Trophoblast cell (in vitro differentiated cells and primary cell): ENCODE results near the gene TEPSIN.

Experiments used
- DNase-seq, 2 donors: peaks; one replicate each; pipeline ENCODE4 v3.0.0-alpha.2; 2016
- H2AFZ ChIP-seq: 2 replicates; pipeline ENCODE4 v1.6.1; 2013; ENCODE audit warnings: low read length, moderate library complexity, mild to moderate bottlenecking; ENCODE audit not compliant: insufficient read depth, poor library complexity
- H2AK5ac ChIP-seq: 2 replicates; pipeline ENCODE4 v1.6.1; 2013; ENCODE audit warnings: mild to moderate bottlenecking, low read length
- H2BK120ac ChIP-seq: 2 replicates; pipeline ENCODE4 v1.6.1; 2013; ENCODE audit warnings: low read length, mild to moderate bottlenecking, moderate library complexity; ENCODE audit not compliant: insufficient read depth, poor library complexity
- H2BK12ac ChIP-seq: 2 replicates; pipeline ENCODE4 v1.6.1; 2013; ENCODE audit warnings: mild to moderate bottlenecking, low read length, moderate library complexity
- H2BK5ac ChIP-seq: 2 replicates; pipeline ENCODE4 v1.6.1; 2013; ENCODE audit warnings: low read length, low read depth, moderate library complexity, mild to moderate bottlenecking; ENCODE audit not compliant: poor library complexity
- H3K14ac ChIP-seq: 2 replicates; pipeline ENCODE4 v1.6.1; 2013; ENCODE audit warnings: mild to moderate bottlenecking, low read length
- H3K18ac ChIP-seq: 2 replicates; pipeline ENCODE4 v1.6.1; 2013; ENCODE audit warnings: mild to moderate bottlenecking, low read length
- H3K23ac ChIP-seq: 2 replicates; pipeline ENCODE4 v1.6.1; 2013; ENCODE audit warnings: low read length
- H3K27ac ChIP-seq: 2 replicates; pipeline ENCODE4 v1.5.1; 2013; ENCODE audit warnings: low read depth, mild to moderate bottlenecking, inconsistent platforms, low read length, moderate library complexity
- H3K27me3 ChIP-seq: 2 replicates; pipeline ENCODE4 v1.6.1; 2013; ENCODE audit warnings: inconsistent platforms, mild to moderate bottlenecking, low read length, moderate library complexity; ENCODE audit not compliant: insufficient read depth
- H3K36me3 ChIP-seq, 2 experiments: 1 replicate in 1 of 2; 2 replicates in 1 of 2; pipeline ENCODE4 v1.6.1; 2013; ENCODE audit warnings: low read length in 2 of 2, mild to moderate bottlenecking in 2 of 2, moderate library complexity in 1 of 2; ENCODE audit not compliant: insufficient read depth in 2 of 2, control insufficient read depth in 1 of 2
- H3K4ac ChIP-seq: 2 replicates; pipeline ENCODE4 v1.6.1; 2013; ENCODE audit warnings: low read depth, mild to moderate bottlenecking, low read length, moderate library complexity
- H3K4me1 ChIP-seq, 2 experiments: 1 replicate in 1 of 2; 2 replicates in 1 of 2; pipeline ENCODE4 v1.6.1; 2013; ENCODE audit warnings: low read length in 2 of 2, mild to moderate bottlenecking in 2 of 2, moderate library complexity in 1 of 2; ENCODE audit not compliant: insufficient read depth in 2 of 2, control insufficient read depth in 1 of 2
- H3K4me2 ChIP-seq: 2 replicates; pipeline ENCODE4 v1.6.1; 2013; ENCODE audit warnings: inconsistent platforms, mild to moderate bottlenecking, low read length, moderate library complexity
- H3K4me3 ChIP-seq: 2 replicates; pipeline ENCODE4 v1.5.1; 2013; ENCODE audit warnings: mild to moderate bottlenecking, low read depth, low read length, inconsistent platforms
- H3K79me1 ChIP-seq: one replicate; pipeline ENCODE4 v1.6.1; 2013; ENCODE audit warnings: low read length
- H3K79me2 ChIP-seq: 2 replicates; pipeline ENCODE4 v1.6.1; 2013; ENCODE audit warnings: low read length, mild to moderate bottlenecking; ENCODE audit not compliant: control insufficient read depth, insufficient read depth, poor library complexity
- H3K9ac ChIP-seq: 2 replicates; pipeline ENCODE4 v1.6.1; 2013; ENCODE audit warnings: mild to moderate bottlenecking, low read length
- H3K9me3 ChIP-seq: 2 replicates; pipeline ENCODE4 v1.6.1; 2013; ENCODE audit warnings: low read depth, mild to moderate bottlenecking, control low read depth, inconsistent platforms, low read length; ENCODE audit not compliant: insufficient read depth
- H4K12ac ChIP-seq: 2 replicates; pipeline ENCODE4 v1.6.1; 2013; ENCODE audit warnings: low read depth, mild to moderate bottlenecking, low read length, moderate library complexity
- H4K8ac ChIP-seq: 2 replicates; pipeline ENCODE4 v1.6.1; 2013; ENCODE audit warnings: low read depth, mild to moderate bottlenecking, low read length, moderate library complexity
- H4K91ac ChIP-seq: one replicate; pipeline ENCODE4 v1.6.1; 2013; ENCODE audit warnings: low read depth, mild to moderate bottlenecking, low read length, moderate library complexity
- WGBS: extraction: QIAGEN DNeasy Blood & Tissue Kit; methylation state at CpG from one replicate; pipeline ENCODE4 v1.1.7; 2013; ENCODE audit warnings: missing lambda C conversion rate; ENCODE audit not compliant: insufficient read length, insufficient coverage; ENCODE audit errors: extremely low coverage; 5-methylcytosine and 5-hydroxymethylcytosine counted together

The TEPSIN gene

DNA sequence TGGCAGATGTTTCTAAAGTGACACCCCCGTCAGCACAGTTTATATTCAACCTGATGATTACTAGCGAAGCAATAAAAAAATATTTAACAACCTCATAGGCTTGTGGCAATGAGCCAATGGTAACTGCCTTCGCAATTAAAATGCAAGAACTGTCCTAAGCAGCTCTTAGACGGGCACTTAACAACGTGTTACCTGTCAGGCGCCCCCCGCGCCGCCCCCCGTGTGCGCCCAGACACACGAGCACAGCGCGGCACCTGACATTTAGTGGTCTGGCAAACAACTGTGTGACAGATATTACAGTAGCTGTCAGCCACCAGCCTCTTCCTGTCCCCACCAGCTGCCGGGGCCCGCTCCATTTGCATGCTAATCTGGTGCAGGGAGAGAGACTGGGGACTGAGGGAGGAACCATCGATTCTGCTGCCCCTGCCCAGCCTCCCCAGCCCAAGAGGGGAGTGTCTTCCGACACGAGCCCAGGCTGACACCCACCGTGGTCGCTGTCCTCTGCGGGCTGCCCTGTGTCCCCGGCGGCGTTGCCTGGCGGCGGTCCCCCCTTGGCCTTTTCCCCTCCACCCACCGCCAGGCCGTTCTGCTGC, 12.9 kb upstream of the TEPSIN start:
- H3K27ac ChIP-seq = no peak overlapping the region
- no peak overlapping the region for H3K4ac ChIP-seq
- WGBS = no CpG with 5 or more reads among the region's 29 CpGs
- no peak overlapping the region for H4K8ac ChIP-seq
- no peak overlapping the region for H2AK5ac ChIP-seq
- peaks cover 0 to 2% of the 10 kb centered on the region in 2 experiments for H3K4me1 ChIP-seq
- no peaks in the 10 kb centered on the region for H3K27me3 ChIP-seq
- no peak overlapping the region for H3K18ac ChIP-seq
- H2AFZ ChIP-seq = no peak overlapping the region
- no peak for DNase-seq
- no peak overlapping the region for H2BK5ac ChIP-seq
- H3K14ac ChIP-seq = no peak overlapping the region
- peaks cover 7% of the 10 kb centered on the region for H3K9me3 ChIP-seq
- H3K79me2 ChIP-seq = no peaks in the 10 kb centered on the region
- no peak overlapping the region for H3K4me3 ChIP-seq
- H2BK12ac ChIP-seq = no peak overlapping the region
- no peak overlapping the region for H4K91ac ChIP-seq
- no peak overlapping the region for H3K9ac ChIP-seq
- H3K23ac ChIP-seq = no peak overlapping the region
- H2BK120ac ChIP-seq = no peak overlapping the region
- no peaks in the 10 kb centered on the region for H3K79me1 ChIP-seq
- no peak overlapping the region for H3K4me2 ChIP-seq
- H4K12ac ChIP-seq = no peak overlapping the region
- H3K36me3 ChIP-seq = peaks cover 29 to 45% of the 10 kb centered on the region in 2 experiments

DNA sequence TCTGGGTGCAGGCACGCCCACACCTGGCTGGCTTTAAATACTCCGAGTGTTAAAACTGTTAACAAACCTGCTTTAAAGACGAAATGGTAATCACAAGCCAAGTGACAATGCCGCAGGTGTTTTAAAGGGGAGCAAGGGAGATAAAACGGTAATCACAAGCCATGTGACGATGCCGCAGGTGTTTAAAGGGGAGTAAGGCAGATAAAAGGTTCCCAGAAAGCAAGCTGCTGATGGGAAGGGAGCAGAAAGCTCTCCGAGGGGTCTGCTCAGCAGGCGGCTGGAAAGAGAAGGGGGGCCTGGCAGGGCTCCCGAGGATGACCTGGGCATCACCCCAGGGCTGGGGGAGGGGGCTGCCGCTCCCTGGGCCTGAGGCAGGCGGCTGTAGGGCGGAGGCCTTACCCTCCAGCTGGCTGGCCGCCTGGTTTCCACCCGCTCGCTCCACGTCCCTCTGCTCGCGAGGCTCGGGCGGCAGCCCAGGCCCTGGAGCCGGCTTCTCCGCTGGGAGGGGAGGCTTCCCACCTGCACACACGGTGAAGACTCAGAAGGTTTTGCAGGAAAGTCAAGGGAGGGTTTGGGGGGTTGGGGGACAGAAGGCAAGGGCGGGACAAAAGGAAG, 12.3 kb upstream of the TEPSIN start:
- no peaks in the 10 kb centered on the region for H3K27me3 ChIP-seq
- H2BK120ac ChIP-seq = no peak overlapping the region
- H3K9me3 ChIP-seq = peaks cover 7% of the 10 kb centered on the region
- no peak overlapping the region for H4K12ac ChIP-seq
- H3K4me1 ChIP-seq = peaks cover 0 to 2% of the 10 kb centered on the region in 2 experiments
- no peak overlapping the region for H4K8ac ChIP-seq
- no peak overlapping the region for H3K4ac ChIP-seq
- H2AFZ ChIP-seq = no peak overlapping the region
- no CpG with 5 or more reads among the region's 25 CpGs for WGBS
- no peak overlapping the region for H3K9ac ChIP-seq
- H3K79me1 ChIP-seq = no peaks in the 10 kb centered on the region
- no peak overlapping the region for H2AK5ac ChIP-seq
- no peaks in the 10 kb centered on the region for H3K79me2 ChIP-seq
- peaks cover 31 to 43% of the 10 kb centered on the region in 2 experiments for H3K36me3 ChIP-seq
- H3K14ac ChIP-seq = no peak overlapping the region
- H2BK12ac ChIP-seq = no peak overlapping the region
- no peak overlapping the region for H3K23ac ChIP-seq
- no peak overlapping the region for H3K4me3 ChIP-seq
- H4K91ac ChIP-seq = no peak overlapping the region
- no peak overlapping the region for H3K27ac ChIP-seq
- H2BK5ac ChIP-seq = no peak overlapping the region
- H3K4me2 ChIP-seq = no peak overlapping the region
- H3K18ac ChIP-seq = no peak overlapping the region
- no peak for DNase-seq

DNA sequence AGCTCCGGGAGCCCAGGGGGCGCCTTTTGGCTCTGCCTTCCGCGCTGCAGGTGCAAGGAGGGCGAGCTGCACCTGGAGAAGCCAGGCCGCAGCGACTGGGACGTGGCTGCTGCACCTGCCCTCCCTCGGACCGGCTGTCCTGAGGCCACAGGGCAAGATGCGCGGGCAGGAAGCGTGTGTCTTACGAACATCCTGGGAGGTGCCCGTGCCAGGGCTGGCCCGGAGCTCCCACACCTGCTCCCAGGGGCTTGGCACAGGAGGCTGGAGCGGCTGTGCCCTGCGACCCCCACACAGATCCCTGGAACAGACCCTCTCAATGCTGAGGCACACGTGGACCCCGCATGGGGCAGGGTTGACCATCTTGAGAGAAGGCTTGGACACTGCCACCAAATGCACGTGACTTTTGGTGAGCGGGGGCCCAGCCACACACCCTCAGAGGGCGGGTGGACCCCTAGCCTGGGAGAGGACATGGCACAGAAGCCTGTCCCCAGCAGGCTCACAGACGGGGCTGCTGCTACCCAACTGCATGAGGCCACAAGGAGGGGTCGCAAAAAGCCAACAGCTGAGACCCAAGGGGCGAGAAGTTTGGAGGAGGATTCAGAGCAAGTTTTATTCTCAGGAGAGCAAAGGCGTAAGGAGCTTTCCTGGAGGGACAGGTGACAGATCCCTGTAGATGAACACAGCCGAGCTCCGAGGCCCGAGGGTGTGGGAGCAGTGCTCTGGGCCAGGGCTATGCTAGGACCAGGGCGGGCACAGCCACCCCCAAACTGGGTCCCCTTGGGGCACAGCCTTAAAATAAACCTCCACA, 11.6 kb upstream of the TEPSIN start:
- peaks cover 0 to 2% of the 10 kb centered on the region in 2 experiments for H3K4me1 ChIP-seq
- H3K79me2 ChIP-seq = no peaks in the 10 kb centered on the region
- no peak overlapping the region for H3K14ac ChIP-seq
- no peak overlapping the region for H2BK120ac ChIP-seq
- no peak overlapping the region for H3K27ac ChIP-seq
- no peaks in the 10 kb centered on the region for H3K79me1 ChIP-seq
- no peak overlapping the region for H3K4me2 ChIP-seq
- H3K36me3 ChIP-seq = peaks cover 34 to 46% of the 10 kb centered on the region in 2 experiments
- H3K9ac ChIP-seq = no peak overlapping the region
- H4K12ac ChIP-seq = no peak overlapping the region
- no peak overlapping the region for H3K23ac ChIP-seq
- H2AK5ac ChIP-seq = no peak overlapping the region
- no peak overlapping the region for H3K18ac ChIP-seq
- H3K9me3 ChIP-seq = peaks cover 7% of the 10 kb centered on the region
- no peak overlapping the region for H3K4me3 ChIP-seq
- no CpG with 5 or more reads among the region's 31 CpGs for WGBS
- no peak overlapping the region for H3K4ac ChIP-seq
- no peak for DNase-seq
- no peak overlapping the region for H2BK5ac ChIP-seq
- H4K8ac ChIP-seq = no peak overlapping the region
- no peak overlapping the region for H2BK12ac ChIP-seq
- no peaks in the 10 kb centered on the region for H3K27me3 ChIP-seq
- H4K91ac ChIP-seq = no peak overlapping the region
- H2AFZ ChIP-seq = no peak overlapping the region

DNA sequence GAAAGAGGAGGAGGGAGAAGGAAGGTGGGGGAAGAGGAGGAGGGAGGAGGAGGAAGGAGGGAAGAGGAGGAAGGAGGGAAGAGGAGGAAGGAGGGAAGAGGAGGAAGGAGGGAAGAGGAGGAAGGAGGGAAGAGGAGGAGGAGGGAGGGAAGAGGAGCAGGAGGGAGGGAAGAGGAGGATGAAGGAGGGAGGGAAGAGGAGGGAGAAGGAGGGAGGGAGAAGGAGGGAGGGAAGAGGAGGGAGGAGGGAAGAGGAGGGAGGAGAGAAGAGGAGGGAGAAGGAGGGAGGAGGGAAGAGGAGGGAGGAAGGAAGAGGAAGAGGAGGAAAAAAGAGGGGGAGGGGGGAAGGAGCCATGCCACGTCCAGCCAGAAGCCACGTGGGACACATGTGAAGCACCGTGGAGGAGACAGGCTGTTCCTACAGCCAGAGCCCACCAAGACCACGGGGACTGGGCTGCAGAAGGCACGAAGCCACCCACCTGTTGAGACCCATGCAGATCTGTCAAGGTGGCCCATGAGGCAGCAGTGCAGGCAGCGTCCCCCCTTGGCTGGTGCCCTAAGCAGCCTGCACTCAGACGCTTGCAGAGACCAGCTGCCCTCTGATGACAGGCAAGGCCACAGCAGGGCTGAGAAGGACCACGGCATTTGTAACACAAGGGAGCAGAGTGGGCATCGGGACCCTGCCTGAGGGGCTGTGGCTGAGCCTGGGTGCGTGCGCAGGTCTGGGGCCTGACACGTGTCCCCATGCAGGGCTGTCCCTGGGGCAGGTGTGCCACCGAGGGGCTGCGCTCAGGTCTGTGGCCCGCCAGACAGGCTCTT, 10.6 kb upstream of the TEPSIN start:
- no peak overlapping the region for H4K91ac ChIP-seq
- H3K9ac ChIP-seq = no peak overlapping the region
- H2AFZ ChIP-seq = no peak overlapping the region
- H3K27ac ChIP-seq = no peak overlapping the region
- DNase-seq = no peak
- no peak overlapping the region for H2BK5ac ChIP-seq
- H2BK12ac ChIP-seq = no peak overlapping the region
- H3K4ac ChIP-seq = no peak overlapping the region
- peaks cover 1 to 8% of the 10 kb centered on the region in 2 experiments for H3K4me1 ChIP-seq
- no peak overlapping the region for H3K4me2 ChIP-seq
- no peaks in the 10 kb centered on the region for H3K79me2 ChIP-seq
- H3K18ac ChIP-seq = no peak overlapping the region
- no peaks in the 10 kb centered on the region for H3K27me3 ChIP-seq
- no peak overlapping the region for H4K12ac ChIP-seq
- peaks cover 7% of the 10 kb centered on the region for H3K9me3 ChIP-seq
- H2BK120ac ChIP-seq = no peak overlapping the region
- H3K36me3 ChIP-seq = peaks cover 34 to 45% of the 10 kb centered on the region in 2 experiments
- H3K79me1 ChIP-seq = no peaks in the 10 kb centered on the region
- no peak overlapping the region for H3K23ac ChIP-seq
- no CpG with 5 or more reads among the region's 15 CpGs for WGBS
- H2AK5ac ChIP-seq = no peak overlapping the region
- no peak overlapping the region for H4K8ac ChIP-seq
- H3K14ac ChIP-seq = no peak overlapping the region
- no peak overlapping the region for H3K4me3 ChIP-seq
